A549 treated with RU486 at 1 μM for 4 hours (cell line): ENCODE measurements around the gene OR4A15. TPM values are rescaled to one million over a fixed set of nuclear protein-coding genes. Genes with fewer than 3 reads are reported as not detected.

Source experiments
- total RNA-seq: library from RNA; stranded (reverse); fragments of 200-300 nt; extraction: Qiagen RNA extraction; gene quantifications from 5 replicates; pipeline ENCODE4 v1.2.3, GENCODE V29; 2022; ENCODE audit warnings: low read depth

OR4A15 gene
- not detected in 5 replicates for total RNA-seq

DNA sequence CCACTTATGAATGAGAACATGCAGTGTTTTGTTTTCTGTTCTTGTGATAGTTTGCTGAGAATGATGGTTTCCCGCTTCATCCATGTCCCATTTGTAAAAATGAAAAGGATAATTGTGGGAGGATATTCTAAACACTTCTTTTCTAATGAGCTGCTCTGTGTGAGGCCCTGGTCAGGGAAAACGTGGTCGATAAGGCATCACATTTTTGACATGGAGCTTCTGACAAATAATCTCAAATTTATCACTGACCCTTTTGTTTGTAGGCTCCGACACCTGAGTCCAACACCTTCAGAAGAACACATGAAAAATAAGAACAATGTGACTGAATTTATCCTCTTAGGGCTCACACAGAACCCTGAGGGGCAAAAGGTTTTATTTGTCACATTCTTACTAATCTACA, at the start of gene OR4A15:
Gene OR4A15, plus strand, starts transcription at position 301 of the 400 bp plus-strand sequence. Its CDS starts 0 bp downstream, at position 301.

GRCh38 chr11:55342901-55343300, 24.9 kb upstream of the OR4A15 start, which contains the start of gene OR4A16:
TSS of gene OR4A16 (plus strand) at chr11:55343201. CDS start at chr11:55343201, 0 bp downstream.

Other genes starting within 250 kb of the OR4A15 start
- gene TRIM48, start 105.8 kb upstream of the OR4A15 start, total RNA-seq: not detected in 5 replicates
- gene OR4A16, start 24.8 kb upstream of the OR4A15 start, total RNA-seq: not detected in 5 replicates
- not detected in 5 replicates for gene OR4C15, start 186.5 kb downstream of the OR4A15 start, total RNA-seq
- gene OR4C16, start 204.2 kb downstream of the OR4A15 start, total RNA-seq: not detected in 5 replicates
- gene OR4C11, start 239.7 kb downstream of the OR4A15 start, total RNA-seq: not detected in 5 replicates